ENCODE results near the gene HOXC12. TPM values are rescaled to one million over a fixed set of nuclear protein-coding genes. Genes with fewer than 3 reads are reported as not detected.

The HOXC12 gene
- total RNA-seq, 1 donor = not detected

DNA sequence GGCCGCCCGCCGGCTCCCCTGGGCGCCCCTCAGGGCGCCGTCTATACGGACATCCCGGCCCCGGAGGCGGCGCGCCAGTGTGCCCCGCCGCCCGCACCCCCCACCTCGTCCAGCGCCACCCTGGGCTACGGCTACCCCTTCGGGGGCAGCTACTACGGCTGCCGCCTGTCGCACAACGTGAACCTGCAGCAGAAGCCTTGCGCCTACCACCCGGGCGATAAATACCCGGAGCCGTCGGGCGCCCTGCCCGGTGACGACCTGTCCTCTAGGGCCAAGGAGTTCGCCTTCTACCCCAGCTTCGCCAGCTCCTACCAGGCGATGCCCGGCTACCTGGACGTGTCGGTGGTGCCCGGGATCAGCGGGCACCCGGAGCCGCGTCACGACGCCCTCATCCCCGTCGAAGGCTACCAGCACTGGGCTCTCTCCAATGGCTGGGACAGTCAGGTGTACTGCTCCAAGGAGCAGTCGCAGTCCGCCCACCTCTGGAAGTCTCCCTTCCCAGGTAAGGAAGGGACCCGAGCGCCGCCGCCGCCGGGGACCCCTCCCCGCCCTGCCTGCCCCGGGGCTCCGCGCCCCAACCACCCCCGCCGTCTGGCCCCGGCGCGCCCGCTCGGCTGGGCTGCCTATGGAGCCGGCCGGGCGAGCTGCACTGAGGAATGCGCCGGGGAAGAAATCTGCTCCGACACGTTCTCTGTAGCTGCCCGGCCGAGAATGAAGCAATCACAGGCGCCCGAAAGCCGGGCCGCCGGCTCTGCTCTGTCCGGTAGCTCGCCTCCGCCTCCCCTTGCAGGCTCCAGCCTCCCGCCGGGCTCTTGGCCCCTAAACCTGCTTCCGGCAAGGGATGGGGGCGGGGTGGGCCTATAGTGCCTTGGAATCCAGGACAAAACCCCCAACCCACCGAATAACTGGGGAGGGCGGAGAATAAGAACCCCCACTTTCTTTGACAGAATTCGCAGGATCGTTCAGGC is 15.3 kb upstream of the HOXC12 start:
- DNase-seq (ENCODE audit: low read depth in 2 of 3, low spot score in 2 of 3) = no peak

- no peak for DNase-seq (ENCODE audit: low read depth in 2 of 3, low spot score in 2 of 3)
These were observed 14.2 kb upstream of the HOXC12 start for GRCh38 chr12:53940443-53941014.

- no peak for DNase-seq (ENCODE audit: low read depth in 2 of 3, low spot score in 2 of 3)
These were observed 13.5 kb upstream of the HOXC12 start for GRCh38 chr12:53941187-53941586.

GRCh38 chr12:53941750-53942149 is 13.0 kb upstream of the HOXC12 start:
- no peak for DNase-seq (ENCODE audit: low read depth in 2 of 3, low spot score in 2 of 3)

- no peak for DNase-seq (ENCODE audit: low read depth in 2 of 3, low spot score in 2 of 3)
These were observed 12.2 kb upstream of the HOXC12 start for GRCh38 chr12:53942467-53942997.

- no peak for DNase-seq (ENCODE audit: low read depth in 2 of 3, low spot score in 2 of 3)
These were observed 10.5 kb upstream of the HOXC12 start for GRCh38 chr12:53944209-53944608.

- no peak for DNase-seq (ENCODE audit: low read depth in 2 of 3, low spot score in 2 of 3)
These were observed 9.5 kb upstream of the HOXC12 start for GRCh38 chr12:53944907-53945847.

GRCh38 chr12:53947743-53948142 is 7.0 kb upstream of the HOXC12 start:
- DNase-seq (ENCODE audit: low read depth in 2 of 3, low spot score in 2 of 3) = no peak

DNA sequence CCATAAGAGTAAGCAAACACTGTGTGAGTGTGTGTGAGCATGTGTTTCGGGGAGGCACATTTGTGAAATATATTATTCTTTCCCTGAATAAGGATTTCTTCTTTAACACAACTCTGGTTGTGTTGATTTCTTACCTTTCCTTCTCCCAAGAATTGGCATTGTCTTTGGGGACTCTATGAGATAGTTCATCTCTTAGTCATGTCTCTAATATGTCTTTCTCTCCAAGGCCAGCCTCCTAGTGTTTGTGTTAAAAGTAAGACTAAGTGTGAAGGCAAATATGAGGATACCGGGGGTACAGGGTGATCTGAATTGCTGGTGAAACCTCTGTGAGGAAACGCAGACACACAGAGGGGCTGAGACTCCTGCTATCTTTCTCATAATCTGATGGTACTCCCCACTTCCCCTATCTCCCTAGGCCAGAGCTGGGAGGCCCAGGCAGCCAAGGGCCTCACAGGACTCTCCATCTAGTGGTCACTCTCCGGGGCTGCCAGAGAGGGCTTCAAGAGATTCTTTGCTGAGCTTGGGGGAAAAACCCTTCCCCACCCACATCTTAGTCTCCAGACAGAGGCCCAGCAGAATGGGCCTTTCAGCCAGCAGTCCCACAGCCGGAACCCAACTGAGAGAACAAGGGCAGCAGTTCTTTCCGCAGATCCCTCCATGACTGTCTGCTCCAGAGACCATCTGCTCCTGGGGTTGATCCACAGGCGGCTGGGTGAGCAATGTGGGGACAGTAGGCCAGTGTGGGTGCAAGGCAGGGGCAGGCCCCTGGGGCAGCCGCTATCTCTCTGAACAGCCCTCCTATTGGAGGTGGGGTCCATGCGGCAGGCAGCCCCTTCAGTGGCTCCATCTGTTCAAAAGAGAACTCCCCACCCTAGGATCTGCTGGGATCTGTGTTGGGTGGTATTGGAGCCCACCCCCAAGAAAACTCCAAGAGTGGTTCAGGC is 5.8 kb upstream of the HOXC12 start:
- DNase-seq (ENCODE audit: low read depth in 2 of 3, low spot score in 2 of 3) = no peak

GRCh38 chr12:53949631-53950436 is 4.9 kb upstream of the HOXC12 start:
- DNase-seq (ENCODE audit: low read depth in 2 of 3, low spot score in 2 of 3) = no peak

DNA sequence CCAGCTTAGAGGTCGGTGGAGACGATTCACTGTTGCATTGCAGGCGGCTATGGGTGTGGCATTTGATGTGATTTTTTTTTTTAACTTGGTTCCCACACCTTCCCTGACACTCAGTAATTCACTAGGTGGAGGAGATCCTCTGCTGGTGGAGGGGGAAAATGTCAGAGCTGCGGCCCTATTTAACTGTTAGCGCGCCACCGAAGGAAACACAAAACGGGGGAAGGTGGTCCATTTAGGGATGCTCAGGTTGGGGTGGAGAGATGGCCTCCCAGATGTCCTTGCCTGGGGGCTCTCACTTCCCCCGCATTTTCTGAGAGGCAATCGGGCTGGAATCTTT is 4.3 kb upstream of the HOXC12 start:
- DNase-seq (ENCODE audit: low read depth in 2 of 3, low spot score in 2 of 3) = no peak

- no peak for DNase-seq (ENCODE audit: low read depth in 2 of 3, low spot score in 2 of 3)
These were observed 3.7 kb upstream of the HOXC12 start for GRCh38 chr12:53950789-53951576.

DNA sequence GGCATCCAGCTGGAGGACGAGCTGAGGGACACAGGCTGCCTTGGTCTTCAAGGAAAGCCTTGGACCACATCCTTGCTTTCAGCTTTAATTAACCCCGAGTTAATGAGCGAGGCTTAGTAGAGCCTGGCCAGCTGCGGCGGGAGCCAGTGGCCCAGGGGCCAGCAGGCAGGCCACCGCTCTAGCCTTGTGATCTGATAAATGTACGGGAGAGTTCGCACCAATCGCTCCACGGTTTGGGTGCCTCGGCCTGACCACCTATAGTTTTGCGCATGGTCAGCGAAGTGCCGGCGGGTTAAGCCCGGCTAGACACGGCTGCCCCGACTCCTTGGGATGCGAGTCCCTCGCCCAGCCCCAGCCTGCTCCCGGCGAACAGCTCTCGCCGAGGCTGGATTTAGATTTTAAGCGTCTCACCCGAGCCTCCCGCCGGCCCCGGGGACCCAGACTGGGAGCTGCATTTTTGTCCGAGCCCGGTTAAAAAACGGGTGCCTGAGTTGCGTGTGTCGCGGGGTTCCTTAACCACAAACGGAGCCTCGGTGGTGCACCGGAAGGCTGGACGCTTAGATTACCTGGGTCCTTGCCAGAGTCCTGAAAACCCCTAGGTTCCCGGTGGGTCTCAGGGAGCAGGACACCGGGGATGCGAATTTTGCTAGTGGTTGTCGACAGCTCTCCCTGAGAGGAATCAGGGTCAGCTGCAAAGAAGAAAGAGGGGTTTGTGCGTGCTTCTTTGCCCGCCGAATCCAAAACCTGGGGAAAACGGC is 2.9 kb upstream of the HOXC12 start:
- no peak for DNase-seq (ENCODE audit: low read depth in 2 of 3, low spot score in 2 of 3)

DNA sequence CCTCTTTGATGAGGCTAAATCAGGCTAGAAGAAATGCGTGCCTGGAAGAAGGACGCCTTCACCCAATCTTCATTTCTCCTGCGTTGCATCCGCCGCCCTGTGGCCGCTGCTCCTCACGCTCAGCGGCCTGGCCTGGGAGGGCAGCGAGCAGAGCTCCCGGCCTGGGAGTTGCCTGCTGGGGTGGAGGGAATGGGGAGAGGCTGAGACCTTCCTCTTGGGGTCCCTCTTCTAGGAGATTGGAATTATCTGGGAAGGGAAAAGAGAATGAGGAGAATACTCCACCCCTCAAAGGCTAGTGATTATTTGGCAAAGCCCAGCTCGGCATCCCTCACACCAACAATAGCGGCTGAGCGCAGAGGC is 2.4 kb upstream of the HOXC12 start:
- no peak for DNase-seq (ENCODE audit: low read depth in 2 of 3, low spot score in 2 of 3)

DNA sequence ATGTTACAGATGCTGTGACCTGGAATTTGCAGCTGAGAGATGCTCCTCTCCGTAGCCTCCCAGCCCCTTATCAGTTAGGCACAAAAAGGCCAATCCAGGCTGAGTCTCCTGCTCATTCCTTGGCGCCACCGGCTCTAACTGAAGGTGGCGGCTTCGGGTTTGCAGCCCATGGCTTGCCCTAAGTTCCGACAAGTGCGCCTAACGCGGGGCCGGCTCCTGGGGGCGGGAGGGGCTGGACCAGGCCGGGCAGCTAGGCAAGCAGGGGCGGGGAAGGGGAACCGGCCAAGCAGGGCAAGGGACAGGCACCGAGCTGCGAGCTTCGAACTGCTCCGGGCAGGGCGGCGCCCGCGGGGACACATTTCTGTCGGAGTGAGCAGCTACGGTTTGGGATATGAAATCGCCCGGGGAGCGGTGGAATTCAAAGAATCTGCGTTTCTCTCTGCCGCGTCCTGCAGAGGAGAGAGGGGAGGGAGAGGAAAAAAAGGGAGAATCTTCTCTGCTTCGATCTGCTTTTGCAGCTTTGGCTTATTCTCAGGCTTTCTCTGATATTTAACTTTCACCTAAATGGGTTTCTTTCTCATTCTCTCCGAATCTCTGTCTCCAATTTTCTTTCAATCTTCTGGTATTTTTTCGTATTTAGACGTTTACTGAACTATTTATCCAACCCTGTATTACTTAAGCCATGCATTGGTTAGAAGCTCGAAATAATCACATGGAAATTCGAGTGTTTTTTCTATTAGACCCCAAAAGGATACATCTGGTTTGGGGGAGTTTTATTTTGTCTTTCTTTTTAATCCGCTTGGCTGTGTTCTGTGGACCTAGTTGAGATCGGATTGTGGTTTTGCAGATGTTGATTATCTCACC is 1.6 kb upstream of the HOXC12 start:
- DNase-seq (ENCODE audit: low read depth in 2 of 3, low spot score in 2 of 3) = no peak

DNA sequence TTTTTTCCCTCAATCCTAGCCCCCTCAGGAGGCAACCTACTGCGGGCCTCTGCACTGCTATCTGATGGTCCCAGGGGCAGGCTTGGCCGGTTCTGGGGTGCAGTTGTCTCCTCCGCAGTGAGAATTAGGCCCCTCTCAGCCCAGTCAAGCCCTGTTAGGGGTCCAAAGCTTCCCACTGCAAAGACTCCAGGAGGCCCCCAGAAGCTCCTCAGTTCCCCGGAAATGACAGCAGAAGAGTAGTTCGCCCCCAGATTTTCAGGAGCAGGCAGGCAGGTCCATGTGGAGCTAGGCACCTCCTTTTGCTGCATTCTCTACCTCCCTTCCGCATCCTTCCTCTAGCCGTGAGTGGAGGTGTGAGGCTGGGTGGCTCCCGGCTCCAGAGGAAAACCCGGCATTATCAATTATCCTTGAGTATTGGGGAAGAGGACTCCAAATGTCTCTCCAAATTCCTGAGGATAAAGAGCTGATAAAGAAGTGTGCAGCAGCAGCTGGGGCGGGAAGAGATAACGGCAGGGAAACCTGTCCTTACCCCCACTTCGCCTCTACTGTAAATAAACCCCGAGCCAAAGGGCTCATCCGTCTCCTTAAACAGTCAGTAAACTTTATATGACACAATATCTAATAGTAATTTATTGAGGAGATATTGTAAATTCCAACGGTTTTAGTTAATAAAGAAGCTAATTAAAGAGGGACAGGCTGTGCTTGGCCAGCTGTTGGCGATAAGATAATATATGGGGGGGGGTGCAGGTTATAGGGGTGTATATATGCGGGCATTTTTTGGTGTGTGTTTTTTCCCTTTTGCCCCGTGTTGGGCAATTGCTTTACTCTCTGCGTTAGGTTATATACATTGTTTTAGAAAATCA is 641 bp upstream of the HOXC12 start:
- DNase-seq (ENCODE audit: low read depth in 2 of 3, low spot score in 2 of 3) = no peak
